ENCODE data around the gene ADAMTSL3. TPM values are rescaled to one million over a fixed set of nuclear protein-coding genes. Genes with fewer than 3 reads are reported as not detected.

Gene ADAMTSL3
- total and polyA plus RNA-seq, 7 experiments from 2014 or later, result not detected

GRCh38 chr15:83650831-83651230, 3.1 kb upstream of the ADAMTSL3 start:
- Histone ChIP-seq H3K36me3 (ENCODE audit: control insufficient read depth in 2 of 3, insufficient read depth in 3 of 3, low read length in 3 of 3) (no peaks in the 10 kb centered on the region), H3K4me1 (ENCODE audit: control insufficient read depth in 2 of 2, insufficient read depth in 2 of 2, low read length in 2 of 2) (no peaks in the 10 kb centered on the region), H3K9me3 (ENCODE audit: control insufficient read depth in 2 of 3, low read length in 3 of 3) (no peaks in the 10 kb centered on the region), H3K27me3 (ENCODE audit: control insufficient read depth in 2 of 2, insufficient read depth in 2 of 2, low read length in 2 of 2) (no peaks in the 10 kb centered on the region), H3K4me3 (ENCODE audit: low read length) (no peak overlapping the region), H3K27ac (ENCODE audit: low read depth, low read length) (no peak overlapping the region)
- intact Hi-C loops (cut with micrococcal nuclease), result no loop called here
- H3K9me3 Mint-ChIP-seq, result peaks cover 0 to 8% (median 0%) of the 10 kb centered on the region in 11 donors
- DNase-seq (no peak), ATAC-seq (no peak)
- POLR2A ChIA-PET, result no interaction called here
- peaks cover 0 to 4% (median 0%) of the 10 kb centered on the region in 5 donors for H3K36me3 Mint-ChIP-seq
- H3K4me1 Mint-ChIP-seq, result no peaks in the 10 kb centered on the region
- no peak overlapping the region for H3K27ac Mint-ChIP-seq
- H3K27me3 Mint-ChIP-seq, result peaks cover 19 to 49% (median 30%) of the 10 kb centered on the region in 5 donors
- no peak overlapping the region for H3K4me3 Mint-ChIP-seq
- CTCF ChIA-PET, result no interaction called here

- H3K4me1 Mint-ChIP-seq, result no peaks in the 10 kb centered on the region
- CTCF ChIA-PET, result no interaction called here
- no peak for ATAC-seq
- no peak overlapping the region for H3K27ac Mint-ChIP-seq
- no peaks in the 10 kb centered on the region for H3K27me3 ChIP-seq (ENCODE audit: control insufficient read depth in 2 of 2, insufficient read depth in 2 of 2, low read length in 2 of 2)
- peaks cover 0 to 4% (median 0%) of the 10 kb centered on the region in 5 donors for H3K36me3 Mint-ChIP-seq
- intact Hi-C loops (cut with micrococcal nuclease), result no loop called here
- H3K4me1 ChIP-seq (ENCODE audit: control insufficient read depth in 2 of 2, insufficient read depth in 2 of 2, low read length in 2 of 2), result no peaks in the 10 kb centered on the region
- peaks cover 19 to 56% (median 35%) of the 10 kb centered on the region in 5 donors for H3K27me3 Mint-ChIP-seq
- H3K4me3 ChIP-seq (ENCODE audit: low read length), result no peak overlapping the region
- POLR2A ChIA-PET, result no interaction called here
- no peaks in the 10 kb centered on the region for H3K36me3 ChIP-seq (ENCODE audit: control insufficient read depth in 2 of 3, insufficient read depth in 3 of 3, low read length in 3 of 3)
- H3K4me3 Mint-ChIP-seq, result no peak overlapping the region
- H3K9me3 Mint-ChIP-seq, result peaks cover 0 to 8% (median 0%) of the 10 kb centered on the region in 11 donors
- no peak overlapping the region for H3K27ac ChIP-seq (ENCODE audit: low read depth, low read length)
- DNase-seq, result no peak
- no peaks in the 10 kb centered on the region for H3K9me3 ChIP-seq (ENCODE audit: control insufficient read depth in 2 of 3, low read length in 3 of 3)
Measured at GRCh38 chr15:83651541-83651940, 2.4 kb upstream of the ADAMTSL3 start.

GRCh38 chr15:83652626-83653204, 1.2 kb upstream of the ADAMTSL3 start:
- H3K4me1 Mint-ChIP-seq, result no peaks in the 10 kb centered on the region
- ATAC-seq, result no peak
- no peaks in the 10 kb centered on the region for H3K9me3 ChIP-seq (ENCODE audit: control insufficient read depth in 2 of 3, low read length in 3 of 3)
- ChIA-PET CTCF (no interaction called here), POLR2A (no interaction called here)
- H3K27me3 Mint-ChIP-seq, result peaks cover 19 to 65% (median 35%) of the 10 kb centered on the region in 5 donors
- H3K27ac Mint-ChIP-seq, result no peak overlapping the region
- H3K36me3 Mint-ChIP-seq, result peaks cover 0 to 4% (median 0%) of the 10 kb centered on the region in 5 donors
- DNase-seq, result no peak
- peaks cover 0 to 8% (median 0%) of the 10 kb centered on the region in 11 donors for H3K9me3 Mint-ChIP-seq
- no peak overlapping the region for H3K4me3 ChIP-seq (ENCODE audit: low read length)
- H3K4me3 Mint-ChIP-seq, result no peak overlapping the region
- H3K36me3 ChIP-seq (ENCODE audit: control insufficient read depth in 2 of 3, insufficient read depth in 3 of 3, low read length in 3 of 3), result no peaks in the 10 kb centered on the region
- no peaks in the 10 kb centered on the region for H3K27me3 ChIP-seq (ENCODE audit: control insufficient read depth in 2 of 2, insufficient read depth in 2 of 2, low read length in 2 of 2)
- no peaks in the 10 kb centered on the region for H3K4me1 ChIP-seq (ENCODE audit: control insufficient read depth in 2 of 2, insufficient read depth in 2 of 2, low read length in 2 of 2)
- H3K27ac ChIP-seq (ENCODE audit: low read depth, low read length), result no peak overlapping the region
- intact Hi-C loops (cut with micrococcal nuclease), result no loop called here

- ChIA-PET POLR2A (no interaction called here), CTCF (no interaction called here)
- Histone ChIP-seq H3K36me3 (ENCODE audit: control insufficient read depth in 2 of 3, insufficient read depth in 3 of 3, low read length in 3 of 3) (no peaks in the 10 kb centered on the region), H3K4me3 (ENCODE audit: low read length) (no peak overlapping the region), H3K4me1 (ENCODE audit: control insufficient read depth in 2 of 2, insufficient read depth in 2 of 2, low read length in 2 of 2) (no peaks in the 10 kb centered on the region), H3K27ac (ENCODE audit: low read depth, low read length) (no peak overlapping the region), H3K9me3 (ENCODE audit: control insufficient read depth in 2 of 3, low read length in 3 of 3) (no peaks in the 10 kb centered on the region), H3K27me3 (ENCODE audit: control insufficient read depth in 2 of 2, insufficient read depth in 2 of 2, low read length in 2 of 2) (no peaks in the 10 kb centered on the region)
- DNase-seq (no peak), ATAC-seq (no peak)
- H3K9me3 Mint-ChIP-seq, result peaks cover 0 to 8% (median 0%) of the 10 kb centered on the region in 11 donors
- H3K36me3 Mint-ChIP-seq, result peaks cover 0 to 4% (median 0%) of the 10 kb centered on the region in 5 donors
- peaks cover 19 to 68% (median 35%) of the 10 kb centered on the region in 5 donors for H3K27me3 Mint-ChIP-seq
- intact Hi-C loops (cut with micrococcal nuclease), result no loop called here
- no peak overlapping the region for H3K4me3 Mint-ChIP-seq
- H3K27ac Mint-ChIP-seq, result no peak overlapping the region
- H3K4me1 Mint-ChIP-seq, result no peaks in the 10 kb centered on the region
Measured at GRCh38 chr15:83653288-83653638, 660 bp upstream of the ADAMTSL3 start.

- Histone ChIP-seq H3K27me3 (ENCODE audit: control insufficient read depth in 2 of 2, insufficient read depth in 2 of 2, low read length in 2 of 2) (no peaks in the 10 kb centered on the region), H3K4me1 (ENCODE audit: control insufficient read depth in 2 of 2, insufficient read depth in 2 of 2, low read length in 2 of 2) (no peaks in the 10 kb centered on the region), H3K36me3 (ENCODE audit: control insufficient read depth in 2 of 3, insufficient read depth in 3 of 3, low read length in 3 of 3) (no peaks in the 10 kb centered on the region), H3K4me3 (ENCODE audit: low read length) (no peak overlapping the region), H3K27ac (ENCODE audit: low read depth, low read length) (no peak overlapping the region), H3K9me3 (ENCODE audit: control insufficient read depth in 2 of 3, low read length in 3 of 3) (no peaks in the 10 kb centered on the region)
- no peak overlapping the region for H3K27ac Mint-ChIP-seq
- no peak overlapping the region for H3K4me3 Mint-ChIP-seq
- no peak for DNase-seq
- ATAC-seq, result no peak
- POLR2A ChIA-PET, result no interaction called here
- CTCF ChIA-PET, result no interaction called here
- peaks cover 24 to 59% (median 36%) of the 10 kb centered on the region in 5 donors for H3K27me3 Mint-ChIP-seq
- intact Hi-C loops (cut with micrococcal nuclease), result no loop called here
- H3K36me3 Mint-ChIP-seq, result peaks cover 0 to 4% (median 0%) of the 10 kb centered on the region in 5 donors
- peaks cover 0 to 17% (median 0%) of the 10 kb centered on the region in 11 donors for H3K9me3 Mint-ChIP-seq
- H3K4me1 Mint-ChIP-seq, result no peaks in the 10 kb centered on the region
Measured at GRCh38 chr15:83654379-83655236, 685 bp downstream of the ADAMTSL3 start.

GRCh38 chr15:83655237-83655616, 1.3 kb downstream of the ADAMTSL3 start:
- no peaks in the 10 kb centered on the region for H3K4me1 Mint-ChIP-seq
- DNase-seq, result no peak
- intact Hi-C loops (cut with micrococcal nuclease), result no loop called here
- POLR2A ChIA-PET, result no interaction called here
- peaks cover 24 to 53% (median 35%) of the 10 kb centered on the region in 5 donors for H3K27me3 Mint-ChIP-seq
- peaks cover 0 to 4% (median 0%) of the 10 kb centered on the region in 5 donors for H3K36me3 Mint-ChIP-seq
- H3K4me3 Mint-ChIP-seq, result no peak overlapping the region
- no peak overlapping the region for H3K27ac Mint-ChIP-seq
- Histone ChIP-seq H3K4me1 (ENCODE audit: control insufficient read depth in 2 of 2, insufficient read depth in 2 of 2, low read length in 2 of 2) (no peaks in the 10 kb centered on the region), H3K36me3 (ENCODE audit: control insufficient read depth in 2 of 3, insufficient read depth in 3 of 3, low read length in 3 of 3) (no peaks in the 10 kb centered on the region), H3K27ac (ENCODE audit: low read depth, low read length) (no peak overlapping the region), H3K27me3 (ENCODE audit: control insufficient read depth in 2 of 2, insufficient read depth in 2 of 2, low read length in 2 of 2) (no peaks in the 10 kb centered on the region), H3K9me3 (ENCODE audit: control insufficient read depth in 2 of 3, low read length in 3 of 3) (no peaks in the 10 kb centered on the region), H3K4me3 (ENCODE audit: low read length) (no peak overlapping the region)
- H3K9me3 Mint-ChIP-seq, result peaks cover 0 to 15% (median 0%) of the 10 kb centered on the region in 11 donors
- no peak for ATAC-seq
- CTCF ChIA-PET, result no interaction called here

GRCh38 chr15:83656192-83656591, 2.3 kb downstream of the ADAMTSL3 start:
- CTCF ChIA-PET, result no interaction called here
- no peak for ATAC-seq

More at GRCh38 chr15:83656192-83656591, 2.3 kb downstream of the ADAMTSL3 start:
- Histone ChIP-seq H3K9me3 (ENCODE audit: control insufficient read depth in 2 of 3, low read length in 3 of 3) (no peaks in the 10 kb centered on the region), H3K27ac (ENCODE audit: low read depth, low read length) (no peak overlapping the region), H3K4me3 (ENCODE audit: low read length) (no peak overlapping the region), H3K27me3 (ENCODE audit: control insufficient read depth in 2 of 2, insufficient read depth in 2 of 2, low read length in 2 of 2) (no peaks in the 10 kb centered on the region), H3K36me3 (ENCODE audit: control insufficient read depth in 2 of 3, insufficient read depth in 3 of 3, low read length in 3 of 3) (no peaks in the 10 kb centered on the region), H3K4me1 (ENCODE audit: control insufficient read depth in 2 of 2, insufficient read depth in 2 of 2, low read length in 2 of 2) (no peaks in the 10 kb centered on the region)
- Mint-ChIP-seq H3K27ac (no peak overlapping the region), H3K4me3 (no peak overlapping the region), H3K27me3 (peaks cover 24 to 47% (median 35%) of the 10 kb centered on the region in 5 donors), H3K4me1 (no peaks in the 10 kb centered on the region), H3K36me3 (peaks cover 0 to 4% (median 0%) of the 10 kb centered on the region in 5 donors), H3K9me3 (peaks cover 0 to 19% (median 0%) of the 10 kb centered on the region in 11 donors)
- POLR2A ChIA-PET, result no interaction called here
- intact Hi-C loops (cut with micrococcal nuclease), result no loop called here
- no peak for DNase-seq
